ENCODE data around the gene SDHD. TPM values are rescaled to one million over a fixed set of nuclear protein-coding genes. Genes with fewer than 3 reads are reported as not detected.
"Not testable (repeated sequence)": the region's sequence is repeated elsewhere in the genome, so short reads cannot be mapped to it uniquely, and the experiment has no call there.

SDHD gene
- polyA plus RNA-seq, 2 of the 4 experiments (the other 2 are of a cell fraction), result 86.3 to 91.5 TPM

DNA sequence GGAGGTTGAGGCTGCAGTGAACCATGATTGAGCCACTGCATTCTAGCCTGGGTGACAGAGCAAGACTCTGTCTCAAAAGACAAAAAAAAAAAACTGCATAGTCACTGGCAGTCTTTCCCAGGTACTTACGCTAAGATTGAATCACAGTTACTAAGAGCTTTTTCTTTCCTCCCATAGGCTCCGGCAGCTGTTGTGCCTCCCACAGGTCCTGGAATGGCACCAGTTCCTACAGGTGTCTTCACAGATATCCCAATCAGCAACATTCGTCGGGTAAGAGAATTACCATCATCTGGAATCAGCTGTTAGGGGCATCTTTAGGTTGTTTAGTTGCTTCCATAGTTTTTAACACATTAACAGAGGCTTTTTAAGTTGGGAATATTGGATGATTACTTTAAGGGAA lies 41.7 kb upstream of the SDHD start:
- WGBS (ENCODE audit: missing lambda C conversion rate), result 94% methylated on average over 4 of the region's 4 CpGs
- POLR2A ChIA-PET, result no interaction called here

GRCh38 chr11:112046647-112047046 lies 40.0 kb upstream of the SDHD start:
- H3K4me3 ChIP-seq; CTCF ChIA-PET; H3K4me2 ChIP-seq; H3K4me1 ChIP-seq; DNase-seq (ENCODE audit: low read depth in 1 of 2, low spot score in 1 of 2); FAIRE-seq; POLR2A ChIA-PET; H3K27ac ChIP-seq; ATAC-seq; H3K9me3 ChIP-seq: not testable (repeated sequence)
- 97% methylated on average over 2 of the region's 2 CpGs for WGBS (ENCODE audit: missing lambda C conversion rate)

More for the DNA sequence above, 41.7 kb upstream of the SDHD start:
- no peaks in the 10 kb centered on the region for H3K9me3 ChIP-seq
- CTCF ChIA-PET, result interaction anchor here (0.6 kb wide), 1 partner anchor 87 kb away, joined by 3 read pairs; no protein-coding TSS in a partner anchor
- no peak overlapping the region for H3K4me2 ChIP-seq
- DNase-seq (ENCODE audit: low read depth in 1 of 2, low spot score in 1 of 2) (no peak), FAIRE-seq (no peak), ATAC-seq (no peak)
- no peak for TF ChIP-seq ESRRA (IDR thresholded peaks at IDR 0.05; ENCODE audit: borderline replicate concordance, low read length)
- no peak for TF ChIP-seq CEBPB (IDR thresholded peaks at IDR 0.05)
- TF ChIP-seq CBX2 (IDR thresholded peaks at IDR 0.05; ENCODE audit: borderline replicate concordance, low read depth), result no peak
- no peak for TF ChIP-seq ZSCAN20 (CRISPR knock-in tag; IDR thresholded peaks at IDR 0.05)
- TF ChIP-seq ZFP36 (IDR thresholded peaks at IDR 0.05; ENCODE audit: borderline replicate concordance, partially characterized antibody), result no peak
- no peak overlapping the region for H3K27ac ChIP-seq
- H3K4me1 ChIP-seq, result peaks cover 8% of the 10 kb centered on the region; the same call in 2 of the 3 replicates
- no peak overlapping the region for H3K4me3 ChIP-seq

- FAIRE-seq; POLR2A ChIA-PET; H3K27ac ChIP-seq; DNase-seq (ENCODE audit: low read depth in 1 of 2, low spot score in 1 of 2); H3K4me3 ChIP-seq; H3K9me3 ChIP-seq; H3K4me1 ChIP-seq; ATAC-seq; H3K4me2 ChIP-seq; CTCF ChIA-PET: not testable (repeated sequence)
- WGBS (ENCODE audit: missing lambda C conversion rate), result 94% methylated on average over 3 of the region's 3 CpGs
Observed at GRCh38 chr11:112048256-112048655, 38.4 kb upstream of the SDHD start.

DNA sequence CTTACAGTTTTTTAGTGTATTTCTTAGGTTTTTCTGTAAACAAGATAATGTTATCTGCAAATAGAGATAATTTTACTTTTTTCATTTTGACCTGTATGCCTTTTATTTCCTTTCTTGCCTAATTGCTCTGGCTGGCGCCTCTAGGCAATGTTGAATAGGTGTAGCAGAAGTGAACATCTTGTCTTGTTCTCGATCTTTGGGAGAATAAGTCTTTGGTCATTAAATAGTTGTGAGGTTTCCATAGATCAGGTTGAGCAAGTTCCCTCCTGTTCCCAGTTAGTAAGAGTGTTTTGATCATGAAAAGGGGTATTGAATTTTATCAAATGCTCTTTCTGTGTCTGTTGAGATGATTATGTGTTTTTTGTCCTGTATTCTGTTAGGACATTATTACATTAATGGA lies 36.9 kb upstream of the SDHD start:
- POLR2A ChIA-PET, result no interaction called here
- no peak overlapping the region for H3K27ac ChIP-seq
- H3K4me2 ChIP-seq, result no peak overlapping the region
- no peaks in the 10 kb centered on the region for H3K9me3 ChIP-seq
- TF ChIP-seq RCOR1 (IDR thresholded peaks at IDR 0.05; ENCODE audit: low read depth, low read length), result no peak
- TF ChIP-seq JUNB (IDR thresholded peaks at IDR 0.05), result no peak
- ATAC-seq (no peak), FAIRE-seq (no peak), DNase-seq (ENCODE audit: low read depth in 1 of 2, low spot score in 1 of 2) (no peak)
- H3K4me3 ChIP-seq, result no peak overlapping the region
- H3K4me1 ChIP-seq, result no peaks in the 10 kb centered on the region
- 50% methylated on average over 2 of the region's 2 CpGs for WGBS (ENCODE audit: missing lambda C conversion rate)
- CTCF ChIA-PET, result no interaction called here

DNA sequence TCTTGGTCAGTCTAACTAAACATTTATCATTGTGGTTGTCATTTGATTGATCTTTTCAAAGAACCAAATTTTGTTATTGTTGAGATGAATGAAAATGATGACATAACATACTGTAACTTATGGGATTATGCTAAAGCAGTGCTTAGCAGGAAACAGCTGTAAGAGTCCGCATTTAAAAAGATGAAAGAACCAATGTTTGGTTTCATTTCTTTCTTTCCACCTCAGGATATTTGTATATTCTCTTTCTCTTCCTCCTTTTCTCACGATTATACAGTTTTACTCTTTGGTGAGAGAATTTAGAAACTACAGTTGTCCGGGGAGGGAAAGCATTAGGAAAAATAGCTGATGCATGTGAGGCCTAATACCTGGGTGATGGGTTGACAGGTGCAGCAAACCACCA lies 36.0 kb upstream of the SDHD start:
- no peak for DNase-seq (ENCODE audit: low read depth in 1 of 2, low spot score in 1 of 2)
- TF ChIP-seq HES2 (IDR thresholded peaks at IDR 0.05) (no peak), MAZ (IDR thresholded peaks at IDR 0.05; ENCODE audit: borderline replicate concordance, low read depth, low read length) (no peak), EP300 (IDR thresholded peaks at IDR 0.05) (no peak), NR3C1 (IDR thresholded peaks at IDR 0.05) (no peak), SREBF2 (IDR thresholded peaks at IDR 0.05) (no peak), RNF2 (IDR thresholded peaks at IDR 0.05; ENCODE audit: borderline replicate concordance, low read depth) (no peak), ELK1 (IDR thresholded peaks at IDR 0.05; ENCODE audit: low read depth, low read length) (no peak), HOXB5 (CRISPR knock-in tag; IDR thresholded peaks at IDR 0.05) (no peak)
- TF ChIP-seq, protein P1, sequence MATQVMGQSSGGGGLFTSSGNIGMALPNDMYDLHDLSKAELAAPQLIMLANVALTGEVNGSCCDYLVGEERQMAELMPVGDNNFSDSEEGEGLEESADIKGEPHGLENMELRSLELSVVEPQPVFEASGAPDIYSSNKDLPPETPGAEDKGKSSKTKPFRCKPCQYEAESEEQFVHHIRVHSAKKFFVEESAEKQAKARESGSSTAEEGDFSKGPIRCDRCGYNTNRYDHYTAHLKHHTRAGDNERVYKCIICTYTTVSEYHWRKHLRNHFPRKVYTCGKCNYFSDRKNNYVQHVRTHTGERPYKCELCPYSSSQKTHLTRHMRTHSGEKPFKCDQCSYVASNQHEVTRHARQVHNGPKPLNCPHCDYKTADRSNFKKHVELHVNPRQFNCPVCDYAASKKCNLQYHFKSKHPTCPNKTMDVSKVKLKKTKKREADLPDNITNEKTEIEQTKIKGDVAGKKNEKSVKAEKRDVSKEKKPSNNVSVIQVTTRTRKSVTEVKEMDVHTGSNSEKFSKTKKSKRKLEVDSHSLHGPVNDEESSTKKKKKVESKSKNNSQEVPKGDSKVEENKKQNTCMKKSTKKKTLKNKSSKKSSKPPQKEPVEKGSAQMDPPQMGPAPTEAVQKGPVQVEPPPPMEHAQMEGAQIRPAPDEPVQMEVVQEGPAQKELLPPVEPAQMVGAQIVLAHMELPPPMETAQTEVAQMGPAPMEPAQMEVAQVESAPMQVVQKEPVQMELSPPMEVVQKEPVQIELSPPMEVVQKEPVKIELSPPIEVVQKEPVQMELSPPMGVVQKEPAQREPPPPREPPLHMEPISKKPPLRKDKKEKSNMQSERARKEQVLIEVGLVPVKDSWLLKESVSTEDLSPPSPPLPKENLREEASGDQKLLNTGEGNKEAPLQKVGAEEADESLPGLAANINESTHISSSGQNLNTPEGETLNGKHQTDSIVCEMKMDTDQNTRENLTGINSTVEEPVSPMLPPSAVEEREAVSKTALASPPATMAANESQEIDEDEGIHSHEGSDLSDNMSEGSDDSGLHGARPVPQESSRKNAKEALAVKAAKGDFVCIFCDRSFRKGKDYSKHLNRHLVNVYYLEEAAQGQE (IDR thresholded peaks at IDR 0.05), result no peak
- TF ChIP-seq, protein P2, sequence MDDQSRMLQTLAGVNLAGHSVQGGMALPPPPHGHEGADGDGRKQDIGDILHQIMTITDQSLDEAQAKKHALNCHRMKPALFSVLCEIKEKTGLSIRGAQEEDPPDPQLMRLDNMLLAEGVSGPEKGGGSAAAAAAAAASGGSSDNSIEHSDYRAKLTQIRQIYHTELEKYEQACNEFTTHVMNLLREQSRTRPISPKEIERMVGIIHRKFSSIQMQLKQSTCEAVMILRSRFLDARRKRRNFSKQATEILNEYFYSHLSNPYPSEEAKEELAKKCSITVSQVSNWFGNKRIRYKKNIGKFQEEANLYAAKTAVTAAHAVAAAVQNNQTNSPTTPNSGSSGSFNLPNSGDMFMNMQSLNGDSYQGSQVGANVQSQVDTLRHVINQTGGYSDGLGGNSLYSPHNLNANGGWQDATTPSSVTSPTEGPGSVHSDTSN (IDR thresholded peaks at IDR 0.05), result no peak
- no peaks in the 10 kb centered on the region for H3K4me1 ChIP-seq
- ATAC-seq, result no peak
- H3K27ac ChIP-seq, result no peak overlapping the region
- ChIA-PET POLR2A (no interaction called here), CTCF (no interaction called here)
- FAIRE-seq, result no peak
- no peak overlapping the region for H3K4me2 ChIP-seq
- H3K9me3 ChIP-seq, result no peaks in the 10 kb centered on the region
- 81% methylated on average over 3 of the region's 3 CpGs for WGBS (ENCODE audit: missing lambda C conversion rate)
- H3K4me3 ChIP-seq, result no peak overlapping the region
